ENCODE data around the gene BANF2. TPM values are rescaled to one million over a fixed set of nuclear protein-coding genes. Genes with fewer than 3 reads are reported as not detected.

BANF2 gene
- total and polyA plus RNA-seq, 2 experiments from 2014 or later, result not detected

DNA sequence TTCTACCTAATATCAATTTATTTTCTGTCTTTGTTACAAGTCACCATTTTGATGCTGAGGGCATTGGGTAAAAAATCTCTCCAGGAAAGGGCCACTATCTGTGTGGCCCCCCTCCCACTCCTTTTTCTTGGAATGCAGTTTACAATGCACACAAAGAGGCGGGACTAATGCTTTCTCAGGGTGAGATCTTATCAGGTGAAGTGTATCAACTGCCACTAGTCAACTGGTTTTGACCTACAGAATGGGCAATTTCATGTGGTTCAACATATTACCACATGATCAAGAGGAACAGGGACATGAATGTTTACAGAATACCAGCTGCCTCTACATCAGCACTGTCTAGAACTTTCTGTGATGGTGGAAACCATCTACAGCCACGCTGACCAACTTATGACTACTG is 21.5 kb upstream of the BANF2 start:
- Histone ChIP-seq H3K4me2 (no peak overlapping the region), H3K4me3 (no peak overlapping the region), H3K79me2 (replicated peaks; ENCODE audit: insufficient read depth) (peaks cover 76% of the 10 kb centered on the region), H3K9me2 (ENCODE audit: insufficient read depth) (no peaks in the 10 kb centered on the region), H3F3A (replicated peaks; ENCODE audit: low read depth) (0 out of 2 replicates have a peak, but pooled peaks cover 4% of the 10 kb centered on the region), H3K27ac (ENCODE audit: low read depth) (no peak overlapping the region), H3K36me3 (ENCODE audit: insufficient read depth) (0 out of 2 replicates have a peak, but pooled peaks cover 5% of the 10 kb centered on the region), H4K20me1 (replicated peaks; ENCODE audit: insufficient read depth) (peaks cover 66% of the 10 kb centered on the region), H3K27me3 (ENCODE audit: insufficient read depth) (no peaks in the 10 kb centered on the region), H2AFZ (no peak overlapping the region), H3K4me1 (ENCODE audit: insufficient read depth) (peaks cover 20% of the 10 kb centered on the region)
- peaks cover 39% of the 10 kb centered on the region for H3K4me1 Mint-ChIP-seq
- peaks cover 6% of the 10 kb centered on the region for H3K27me3 Mint-ChIP-seq (ENCODE audit: insufficient read depth, low read depth, poor library complexity)
- H3K36me3 Mint-ChIP-seq (ENCODE audit: low read depth), result peaks cover 36% of the 10 kb centered on the region
- no peak overlapping the region for H3K27ac Mint-ChIP-seq
- H3K4me3 Mint-ChIP-seq, result no peak overlapping the region; the same call in 2 of the 3 replicates
- no peak for TF ChIP-seq JUNB (IDR thresholded peaks at IDR 0.05; ENCODE audit: unreplicated experiment)
- TF ChIP-seq ZNF331 (CRISPR knock-in tag; IDR thresholded peaks at IDR 0.05; ENCODE audit: low read depth), result no peak
- no peak for TF ChIP-seq EZH2phosphoT487 (IDR thresholded peaks at IDR 0.05; ENCODE audit: unreplicated experiment)
- TF ChIP-seq, protein P1, sequence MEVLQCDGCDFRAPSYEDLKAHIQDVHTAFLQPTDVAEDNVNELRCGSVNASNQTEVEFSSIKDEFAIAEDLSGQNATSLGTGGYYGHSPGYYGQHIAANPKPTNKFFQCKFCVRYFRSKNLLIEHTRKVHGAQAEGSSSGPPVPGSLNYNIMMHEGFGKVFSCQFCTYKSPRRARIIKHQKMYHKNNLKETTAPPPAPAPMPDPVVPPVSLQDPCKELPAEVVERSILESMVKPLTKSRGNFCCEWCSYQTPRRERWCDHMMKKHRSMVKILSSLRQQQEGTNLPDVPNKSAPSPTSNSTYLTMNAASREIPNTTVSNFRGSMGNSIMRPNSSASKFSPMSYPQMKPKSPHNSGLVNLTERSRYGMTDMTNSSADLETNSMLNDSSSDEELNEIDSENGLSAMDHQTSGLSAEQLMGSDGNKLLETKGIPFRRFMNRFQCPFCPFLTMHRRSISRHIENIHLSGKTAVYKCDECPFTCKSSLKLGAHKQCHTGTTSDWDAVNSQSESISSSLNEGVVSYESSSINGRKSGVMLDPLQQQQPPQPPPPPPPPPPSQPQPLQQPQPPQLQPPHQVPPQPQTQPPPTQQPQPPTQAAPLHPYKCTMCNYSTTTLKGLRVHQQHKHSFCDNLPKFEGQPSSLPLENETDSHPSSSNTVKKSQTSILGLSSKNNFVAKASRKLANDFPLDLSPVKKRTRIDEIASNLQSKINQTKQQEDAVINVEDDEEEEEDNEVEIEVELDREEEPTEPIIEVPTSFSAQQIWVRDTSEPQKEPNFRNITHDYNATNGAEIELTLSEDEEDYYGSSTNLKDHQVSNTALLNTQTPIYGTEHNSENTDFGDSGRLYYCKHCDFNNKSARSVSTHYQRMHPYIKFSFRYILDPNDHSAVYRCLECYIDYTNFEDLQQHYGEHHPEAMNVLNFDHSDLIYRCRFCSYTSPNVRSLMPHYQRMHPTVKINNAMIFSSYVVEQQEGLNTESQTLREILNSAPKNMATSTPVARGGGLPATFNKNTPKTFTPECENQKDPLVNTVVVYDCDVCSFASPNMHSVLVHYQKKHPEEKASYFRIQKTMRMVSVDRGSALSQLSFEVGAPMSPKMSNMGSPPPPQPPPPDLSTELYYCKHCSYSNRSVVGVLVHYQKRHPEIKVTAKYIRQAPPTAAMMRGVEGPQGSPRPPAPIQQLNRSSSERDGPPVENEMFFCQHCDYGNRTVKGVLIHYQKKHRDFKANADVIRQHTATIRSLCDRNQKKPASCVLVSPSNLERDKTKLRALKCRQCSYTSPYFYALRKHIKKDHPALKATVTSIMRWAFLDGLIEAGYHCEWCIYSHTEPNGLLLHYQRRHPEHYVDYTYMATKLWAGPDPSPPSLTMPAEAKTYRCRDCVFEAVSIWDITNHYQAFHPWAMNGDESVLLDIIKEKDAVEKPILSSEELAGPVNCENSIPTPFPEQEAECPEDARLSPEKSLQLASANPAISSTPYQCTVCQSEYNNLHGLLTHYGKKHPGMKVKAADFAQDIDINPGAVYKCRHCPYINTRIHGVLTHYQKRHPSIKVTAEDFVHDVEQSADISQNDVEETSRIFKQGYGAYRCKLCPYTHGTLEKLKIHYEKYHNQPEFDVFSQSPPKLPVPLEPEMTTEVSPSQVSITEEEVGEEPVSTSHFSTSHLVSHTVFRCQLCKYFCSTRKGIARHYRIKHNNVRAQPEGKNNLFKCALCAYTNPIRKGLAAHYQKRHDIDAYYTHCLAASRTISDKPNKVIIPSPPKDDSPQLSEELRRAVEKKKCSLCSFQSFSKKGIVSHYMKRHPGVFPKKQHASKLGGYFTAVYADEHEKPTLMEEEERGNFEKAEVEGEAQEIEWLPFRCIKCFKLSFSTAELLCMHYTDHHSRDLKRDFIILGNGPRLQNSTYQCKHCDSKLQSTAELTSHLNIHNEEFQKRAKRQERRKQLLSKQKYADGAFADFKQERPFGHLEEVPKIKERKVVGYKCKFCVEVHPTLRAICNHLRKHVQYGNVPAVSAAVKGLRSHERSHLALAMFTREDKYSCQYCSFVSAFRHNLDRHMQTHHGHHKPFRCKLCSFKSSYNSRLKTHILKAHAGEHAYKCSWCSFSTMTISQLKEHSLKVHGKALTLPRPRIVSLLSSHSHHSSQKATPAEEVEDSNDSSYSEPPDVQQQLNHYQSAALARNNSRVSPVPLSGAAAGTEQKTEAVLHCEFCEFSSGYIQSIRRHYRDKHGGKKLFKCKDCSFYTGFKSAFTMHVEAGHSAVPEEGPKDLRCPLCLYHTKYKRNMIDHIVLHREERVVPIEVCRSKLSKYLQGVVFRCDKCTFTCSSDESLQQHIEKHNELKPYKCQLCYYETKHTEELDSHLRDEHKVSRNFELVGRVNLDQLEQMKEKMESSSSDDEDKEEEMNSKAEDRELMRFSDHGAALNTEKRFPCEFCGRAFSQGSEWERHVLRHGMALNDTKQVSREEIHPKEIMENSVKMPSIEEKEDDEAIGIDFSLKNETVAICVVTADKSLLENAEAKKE (CRISPR knock-in tag; IDR thresholded peaks at IDR 0.05), result no peak
- no peak for TF ChIP-seq ZNF114 (CRISPR knock-in tag; IDR thresholded peaks at IDR 0.05)
- TF ChIP-seq POLR2AphosphoS5 (IDR thresholded peaks at IDR 0.05; ENCODE audit: low read depth), result no peak
- TF ChIP-seq, protein P2, sequence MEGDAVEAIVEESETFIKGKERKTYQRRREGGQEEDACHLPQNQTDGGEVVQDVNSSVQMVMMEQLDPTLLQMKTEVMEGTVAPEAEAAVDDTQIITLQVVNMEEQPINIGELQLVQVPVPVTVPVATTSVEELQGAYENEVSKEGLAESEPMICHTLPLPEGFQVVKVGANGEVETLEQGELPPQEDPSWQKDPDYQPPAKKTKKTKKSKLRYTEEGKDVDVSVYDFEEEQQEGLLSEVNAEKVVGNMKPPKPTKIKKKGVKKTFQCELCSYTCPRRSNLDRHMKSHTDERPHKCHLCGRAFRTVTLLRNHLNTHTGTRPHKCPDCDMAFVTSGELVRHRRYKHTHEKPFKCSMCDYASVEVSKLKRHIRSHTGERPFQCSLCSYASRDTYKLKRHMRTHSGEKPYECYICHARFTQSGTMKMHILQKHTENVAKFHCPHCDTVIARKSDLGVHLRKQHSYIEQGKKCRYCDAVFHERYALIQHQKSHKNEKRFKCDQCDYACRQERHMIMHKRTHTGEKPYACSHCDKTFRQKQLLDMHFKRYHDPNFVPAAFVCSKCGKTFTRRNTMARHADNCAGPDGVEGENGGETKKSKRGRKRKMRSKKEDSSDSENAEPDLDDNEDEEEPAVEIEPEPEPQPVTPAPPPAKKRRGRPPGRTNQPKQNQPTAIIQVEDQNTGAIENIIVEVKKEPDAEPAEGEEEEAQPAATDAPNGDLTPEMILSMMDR (conservative IDR thresholded peaks at IDR 0.05; ENCODE audit: low read depth in 2 of 2), result no peak
- no peak for TF ChIP-seq EZH2 (IDR thresholded peaks at IDR 0.05; ENCODE audit: low read depth, unreplicated experiment)
- no peak for TF ChIP-seq STAT1 (IDR thresholded peaks at IDR 0.05; ENCODE audit: unreplicated experiment)
- no peak for TF ChIP-seq NANOG (IDR thresholded peaks at IDR 0.05; ENCODE audit: borderline replicate concordance)
- TF ChIP-seq, protein P3, sequence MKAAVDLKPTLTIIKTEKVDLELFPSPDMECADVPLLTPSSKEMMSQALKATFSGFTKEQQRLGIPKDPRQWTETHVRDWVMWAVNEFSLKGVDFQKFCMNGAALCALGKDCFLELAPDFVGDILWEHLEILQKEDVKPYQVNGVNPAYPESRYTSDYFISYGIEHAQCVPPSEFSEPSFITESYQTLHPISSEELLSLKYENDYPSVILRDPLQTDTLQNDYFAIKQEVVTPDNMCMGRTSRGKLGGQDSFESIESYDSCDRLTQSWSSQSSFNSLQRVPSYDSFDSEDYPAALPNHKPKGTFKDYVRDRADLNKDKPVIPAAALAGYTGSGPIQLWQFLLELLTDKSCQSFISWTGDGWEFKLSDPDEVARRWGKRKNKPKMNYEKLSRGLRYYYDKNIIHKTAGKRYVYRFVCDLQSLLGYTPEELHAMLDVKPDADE (IDR thresholded peaks at IDR 0.05), result no peak
- no peak for TF ChIP-seq CREB1 (CRISPR knock-in tag; IDR thresholded peaks at IDR 0.05; ENCODE audit: low read depth)
- TF ChIP-seq, protein P4, sequence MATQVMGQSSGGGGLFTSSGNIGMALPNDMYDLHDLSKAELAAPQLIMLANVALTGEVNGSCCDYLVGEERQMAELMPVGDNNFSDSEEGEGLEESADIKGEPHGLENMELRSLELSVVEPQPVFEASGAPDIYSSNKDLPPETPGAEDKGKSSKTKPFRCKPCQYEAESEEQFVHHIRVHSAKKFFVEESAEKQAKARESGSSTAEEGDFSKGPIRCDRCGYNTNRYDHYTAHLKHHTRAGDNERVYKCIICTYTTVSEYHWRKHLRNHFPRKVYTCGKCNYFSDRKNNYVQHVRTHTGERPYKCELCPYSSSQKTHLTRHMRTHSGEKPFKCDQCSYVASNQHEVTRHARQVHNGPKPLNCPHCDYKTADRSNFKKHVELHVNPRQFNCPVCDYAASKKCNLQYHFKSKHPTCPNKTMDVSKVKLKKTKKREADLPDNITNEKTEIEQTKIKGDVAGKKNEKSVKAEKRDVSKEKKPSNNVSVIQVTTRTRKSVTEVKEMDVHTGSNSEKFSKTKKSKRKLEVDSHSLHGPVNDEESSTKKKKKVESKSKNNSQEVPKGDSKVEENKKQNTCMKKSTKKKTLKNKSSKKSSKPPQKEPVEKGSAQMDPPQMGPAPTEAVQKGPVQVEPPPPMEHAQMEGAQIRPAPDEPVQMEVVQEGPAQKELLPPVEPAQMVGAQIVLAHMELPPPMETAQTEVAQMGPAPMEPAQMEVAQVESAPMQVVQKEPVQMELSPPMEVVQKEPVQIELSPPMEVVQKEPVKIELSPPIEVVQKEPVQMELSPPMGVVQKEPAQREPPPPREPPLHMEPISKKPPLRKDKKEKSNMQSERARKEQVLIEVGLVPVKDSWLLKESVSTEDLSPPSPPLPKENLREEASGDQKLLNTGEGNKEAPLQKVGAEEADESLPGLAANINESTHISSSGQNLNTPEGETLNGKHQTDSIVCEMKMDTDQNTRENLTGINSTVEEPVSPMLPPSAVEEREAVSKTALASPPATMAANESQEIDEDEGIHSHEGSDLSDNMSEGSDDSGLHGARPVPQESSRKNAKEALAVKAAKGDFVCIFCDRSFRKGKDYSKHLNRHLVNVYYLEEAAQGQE (IDR thresholded peaks at IDR 0.05; ENCODE audit: unreplicated experiment), result no peak
- H3K9me3 Mint-ChIP-seq, result no peaks in the 10 kb centered on the region
- peak; percentile 38 for DNase-seq (ENCODE audit: low spot score)
- no peak for ATAC-seq
